Measurements from ENCODE around the gene CD82.

GRCh38 chr11:44652901-44653644, 87.6 kb downstream of the CD82 start:
- TF ChIP-seq POLR2A (IDR thresholded peaks at IDR 0.05; ENCODE audit: low read depth, low read length) (no peak), PAX5 (IDR thresholded peaks at IDR 0.05; ENCODE audit: insufficient read depth, low read length, severe bottlenecking) (no peak), POLR2AphosphoS5 (IDR thresholded peaks at IDR 0.05; ENCODE audit: low read depth, low read length) (no peak), POU2F2 (IDR thresholded peaks at IDR 0.05; ENCODE audit: low read depth, low read length) (no peak), TAF1 (IDR thresholded peaks at IDR 0.05; ENCODE audit: low read depth, low read length) (no peak), SPI1 (IDR thresholded peaks at IDR 0.05; ENCODE audit: low read depth, low read length) (no peak)
